OCI-LY1 (cell line): ENCODE results near the gene CAMTA1.

Experiments used
- CTCF ChIP-seq: fragments of 200-600 bp; sonication (generic), shearing (Covaris generic); IDR thresholded peaks from 2 replicates; pipeline ENCODE4 v1.5.1; 2017; ENCODE audit warnings: mild to moderate bottlenecking, antibody characterized with exemption, low read length, moderate library complexity, mixed read lengths
- EZH2 ChIP-seq: fragments of 200-600 bp; sonication (generic), shearing (Covaris generic); IDR thresholded peaks from 2 replicates; pipeline ENCODE4 v1.8.0; 2017; ENCODE audit warnings: borderline replicate concordance, mixed run types, mild to moderate bottlenecking, antibody characterized with exemption, low read length, moderate library complexity, mixed read lengths

DNA sequence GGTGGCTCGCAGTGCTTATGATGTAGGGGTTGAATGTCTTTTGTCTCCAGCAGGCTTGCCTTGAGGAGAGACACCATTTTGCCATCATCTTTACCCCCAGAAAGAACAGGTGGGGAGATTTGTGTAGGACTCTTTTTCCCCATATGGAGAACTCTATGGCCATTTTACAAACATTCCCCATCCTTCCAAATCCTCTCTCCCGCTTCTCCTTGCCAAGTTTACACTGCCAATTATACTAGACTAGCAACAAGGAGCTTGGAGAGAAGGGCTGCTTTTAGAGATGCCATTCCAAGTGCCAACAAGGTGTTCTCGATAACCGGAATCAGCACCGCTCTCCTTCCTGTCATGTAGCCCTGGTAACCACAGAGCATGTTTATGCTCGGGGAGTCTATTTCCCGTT, 233.1 kb downstream of the CAMTA1 start:
- TF ChIP-seq EZH2 = no peak
- no peak for TF ChIP-seq CTCF
